ENCODE results near the gene PIEZO2.

GRCh38 chr18:11155034-11155759 is 5.8 kb upstream of the PIEZO2 start:
- TF ChIP-seq CTCF (IDR thresholded peaks at IDR 0.05; ENCODE audit: low read depth, low read length, poor library complexity, severe bottlenecking) (no peak), EZH2phosphoT487 (IDR thresholded peaks at IDR 0.05; ENCODE audit: borderline replicate concordance, low read length) (no peak)

Measured in DOHH2 (cell line).